Measurements from ENCODE around the gene EIF2S2.
"Not testable (repeated sequence)": the region's sequence is repeated elsewhere in the genome, so short reads cannot be mapped to it uniquely, and the experiment has no call there.

Gene EIF2S2

GRCh38 chr20:34111702-34112599 lies at the start of gene EIF2S2:
Gene EIF2S2, minus strand, starts transcription at chr20:34112243. Its CDS starts 133 bp downstream, at chr20:34112110.
- TF ChIP-seq POLR2A (IDR thresholded peaks at IDR 0.05; ENCODE audit: low read length) = peak; percentile 99
- no peak for TF ChIP-seq GATA1 (IDR thresholded peaks at IDR 0.05; ENCODE audit: low read depth, low read length)
- DNase-seq = peak; percentile 99 to 100

GRCh38 chr20:34157697-34158096 lies 45.7 kb upstream of the EIF2S2 start:
- not testable (repeated sequence) for DNase-seq

- no peak for TF ChIP-seq GATA1 (IDR thresholded peaks at IDR 0.05; ENCODE audit: low read depth, low read length)
- DNase-seq = no peak
Observed at GRCh38 chr20:34155836-34156235, 43.8 kb upstream of the EIF2S2 start.

- DNase-seq = not testable (repeated sequence)
Observed at GRCh38 chr20:34153169-34153568, 41.1 kb upstream of the EIF2S2 start.

GRCh38 chr20:34152073-34152472 lies 40.0 kb upstream of the EIF2S2 start:
- DNase-seq = not testable (repeated sequence)

- TF ChIP-seq GATA1 (IDR thresholded peaks at IDR 0.05; ENCODE audit: low read depth, low read length) = no peak
- no peak for DNase-seq
Observed at GRCh38 chr20:34150306-34151000, 38.4 kb upstream of the EIF2S2 start.

GRCh38 chr20:34145280-34145819 lies 33.3 kb upstream of the EIF2S2 start:
- DNase-seq = no peak
- TF ChIP-seq GATA1 (IDR thresholded peaks at IDR 0.05; ENCODE audit: low read depth, low read length) (no peak), POLR2A (IDR thresholded peaks at IDR 0.05; ENCODE audit: low read length) (no peak)

- TF ChIP-seq POLR2A (IDR thresholded peaks at IDR 0.05; ENCODE audit: low read length) (no peak), GATA1 (IDR thresholded peaks at IDR 0.05; ENCODE audit: low read depth, low read length) (no peak)
- no peak for DNase-seq
Observed at GRCh38 chr20:34143951-34144350, 31.9 kb upstream of the EIF2S2 start.

- TF ChIP-seq POLR2A (IDR thresholded peaks at IDR 0.05; ENCODE audit: low read length) = no peak
- no peak for TF ChIP-seq GATA1 (IDR thresholded peaks at IDR 0.05; ENCODE audit: low read depth, low read length)
Observed at GRCh38 chr20:34142121-34142520, 30.1 kb upstream of the EIF2S2 start.

GRCh38 chr20:34141293-34141692 lies 29.2 kb upstream of the EIF2S2 start:
- TF ChIP-seq GATA1 (IDR thresholded peaks at IDR 0.05; ENCODE audit: low read depth, low read length) (no peak), POLR2A (IDR thresholded peaks at IDR 0.05; ENCODE audit: low read length) (no peak)
- no peak for DNase-seq

More at GRCh38 chr20:34142121-34142520, 30.1 kb upstream of the EIF2S2 start:
- DNase-seq = no peak

- not testable (repeated sequence) for DNase-seq
Observed at GRCh38 chr20:34135525-34136275, 23.7 kb upstream of the EIF2S2 start.

- DNase-seq = not testable (repeated sequence)
Observed at GRCh38 chr20:34133365-34133860, 21.4 kb upstream of the EIF2S2 start.

- not testable (repeated sequence) for DNase-seq
Observed at GRCh38 chr20:34132943-34133342, 20.9 kb upstream of the EIF2S2 start.

- not testable (repeated sequence) for DNase-seq
Observed at GRCh38 chr20:34132491-34132890, 20.4 kb upstream of the EIF2S2 start.

GRCh38 chr20:34131491-34131890 lies 19.4 kb upstream of the EIF2S2 start:
- TF ChIP-seq POLR2A (IDR thresholded peaks at IDR 0.05; ENCODE audit: low read length) = no peak
- TF ChIP-seq GATA1 (IDR thresholded peaks at IDR 0.05; ENCODE audit: low read depth, low read length) = no peak
- no peak for DNase-seq

All from erythroblast (primary cell).